DOHH2 (cell line): ENCODE measurements around the gene CREG2.

Experiments
- H3F3A ChIP-seq: fragments of 200-600 bp; sonication (generic), shearing (Covaris generic); 2 replicates; pipeline ENCODE4 v1.6.0; 2016; ENCODE audit warnings: antibody characterized with exemption, mild to moderate bottlenecking; ENCODE audit not compliant: control insufficient read depth, insufficient read depth
- H3K27ac ChIP-seq: fragments of 200-600 bp; sonication (generic); 2 replicates; pipeline ENCODE4 v1.5.1; 2014; ENCODE audit warnings: low read depth, mild to moderate bottlenecking, low read length, moderate library complexity
- H3K27me3 ChIP-seq: fragments of 200-600 bp; sonication (generic); 2 replicates; pipeline ENCODE4 v1.6.1; 2014; ENCODE audit warnings: mild to moderate bottlenecking, low read length, mixed read lengths; ENCODE audit not compliant: control insufficient read depth
- H3K36me3 ChIP-seq: fragments of 200-600 bp; sonication (generic); 2 replicates; pipeline ENCODE4 v1.6.1; 2014; ENCODE audit warnings: mild to moderate bottlenecking, low read length, moderate library complexity, mixed read lengths; ENCODE audit not compliant: control insufficient read depth
- H3K4me1 ChIP-seq: fragments of 200-600 bp; sonication (generic); 2 replicates; pipeline ENCODE4 v1.6.1; 2014; ENCODE audit warnings: mild to moderate bottlenecking, low read length, mixed read lengths; ENCODE audit not compliant: control insufficient read depth
- H3K4me2 ChIP-seq: fragments of 200-600 bp; sonication (generic); 2 replicates; pipeline ENCODE4 v1.6.0; 2014; ENCODE audit warnings: mild to moderate bottlenecking, low read length, moderate library complexity
- H3K4me3 ChIP-seq: fragments of 200-600 bp; sonication (generic); 2 replicates; pipeline ENCODE4 v1.5.1; 2014; ENCODE audit warnings: mild to moderate bottlenecking, low read length, mixed read lengths
- H3K79me2 ChIP-seq: fragments of 200-600 bp; sonication (generic); 2 replicates; pipeline ENCODE4 v1.6.1; 2014; ENCODE audit warnings: mild to moderate bottlenecking, low read length, mixed read lengths; ENCODE audit not compliant: control insufficient read depth
- H3K9me2 ChIP-seq: fragments of 200-600 bp; sonication (generic); replicated peaks from 2 replicates; pipeline ENCODE4 v1.6.1; 2014; ENCODE audit warnings: mild to moderate bottlenecking, low read length, mixed read lengths; ENCODE audit not compliant: control insufficient read depth
- H3K9me3 ChIP-seq: fragments of 200-600 bp; sonication (generic); 2 replicates; pipeline ENCODE4 v1.6.1; 2014; ENCODE audit warnings: antibody characterized with exemption, low read length, mixed read lengths; ENCODE audit not compliant: control insufficient read depth, insufficient read depth
- H4K20me1 ChIP-seq: fragments of 200-600 bp; sonication (generic); 2 replicates; pipeline ENCODE4 v1.6.0; 2014; ENCODE audit warnings: low read depth, mild to moderate bottlenecking, antibody characterized with exemption, low read length, moderate library complexity; ENCODE audit not compliant: control insufficient read depth, insufficient read depth
- CTCF ChIP-seq: fragments of 200-600 bp; sonication (generic); IDR thresholded peaks from one replicate; pipeline ENCODE4 v1.5.1; 2014; ENCODE audit warnings: antibody characterized with exemption, mild to moderate bottlenecking, low read depth, low read length; ENCODE audit not compliant: poor library complexity, severe bottlenecking
- EZH2phosphoT487 ChIP-seq: fragments of 200-600 bp; sonication (generic); IDR thresholded peaks from 2 replicates; pipeline ENCODE4 v1.6.1; 2017; ENCODE audit warnings: borderline replicate concordance, mild to moderate bottlenecking, antibody characterized with exemption, low read length, moderate library complexity, mixed read lengths

Gene CREG2

GRCh38 chr2:101311696-101312017, 75.6 kb downstream of the CREG2 start:
- TF ChIP-seq EZH2phosphoT487 (no peak), CTCF (no peak)
- H3K27me3 ChIP-seq: no peaks in the 10 kb centered on the region

GRCh38 chr2:101310834-101311695, 76.2 kb downstream of the CREG2 start:
- no peak overlapping the region for H3K27ac ChIP-seq
- no peaks in the 10 kb centered on the region for H3F3A ChIP-seq
- no peak overlapping the region for H3K4me2 ChIP-seq
- H3K4me1 ChIP-seq: peaks cover 37% of the 10 kb centered on the region
- H4K20me1 ChIP-seq: no peaks in the 10 kb centered on the region; the same call in 1 of the 2 replicates
- H3K4me3 ChIP-seq: no peak overlapping the region
- H3K79me2 ChIP-seq: peaks cover 24% of the 10 kb centered on the region
- no peak for TF ChIP-seq CTCF
- no peak for TF ChIP-seq EZH2phosphoT487
- no peaks in the 10 kb centered on the region for H3K9me2 ChIP-seq
- no peaks in the 10 kb centered on the region for H3K27me3 ChIP-seq
- no peaks in the 10 kb centered on the region; the same call in 1 of the 2 replicates for H3K36me3 ChIP-seq
- H3K9me3 ChIP-seq: no peaks in the 10 kb centered on the region

More at GRCh38 chr2:101311696-101312017, 75.6 kb downstream of the CREG2 start:
- Histone ChIP-seq H3K36me3 (no peaks in the 10 kb centered on the region), H3K4me3 (no peak overlapping the region), H3K4me1 (peaks cover 32% of the 10 kb centered on the region), H3K9me2 (no peaks in the 10 kb centered on the region), H3K4me2 (no peak overlapping the region), H4K20me1 (no peaks in the 10 kb centered on the region), H3K79me2 (peaks cover 18% of the 10 kb centered on the region), H3K9me3 (no peaks in the 10 kb centered on the region), H3K27ac (no peak overlapping the region), H3F3A (no peaks in the 10 kb centered on the region)

- H4K20me1 ChIP-seq: no peaks in the 10 kb centered on the region; the same call in 1 of the 2 replicates
- H3K27me3 ChIP-seq: no peaks in the 10 kb centered on the region
- TF ChIP-seq CTCF (no peak), EZH2phosphoT487 (no peak)
- H3K36me3 ChIP-seq: peaks cover 2% of the 10 kb centered on the region; the same call in 1 of the 2 replicates
- H3K9me2 ChIP-seq: no peaks in the 10 kb centered on the region
- H3K9me3 ChIP-seq: no peaks in the 10 kb centered on the region
- no peaks in the 10 kb centered on the region for H3F3A ChIP-seq
- H3K4me2 ChIP-seq: no peak overlapping the region
- H3K79me2 ChIP-seq: peaks cover 32% of the 10 kb centered on the region
- no peak overlapping the region for H3K27ac ChIP-seq
- no peak overlapping the region for H3K4me3 ChIP-seq
- H3K4me1 ChIP-seq: peaks cover 44% of the 10 kb centered on the region
These were observed 77.0 kb downstream of the CREG2 start for GRCh38 chr2:101310090-101310833.
